Fibroblast of mammary gland (primary cell): ENCODE measurements around the gene VPS26A.
"Not testable (repeated sequence)": the region's sequence is repeated elsewhere in the genome, so short reads cannot be mapped to it uniquely, and the experiment has no call there.

Experiments used
- DNase-seq: peaks from one replicate; pipeline ENCODE4 v3.0.0-alpha.2; 2010; ENCODE audit warnings: low read depth
- H3K4me3 ChIP-seq: 2 replicates; pipeline ENCODE4 v1.5.1; 2011; ENCODE audit warnings: low read depth, mild to moderate bottlenecking, low read length, moderate library complexity; ENCODE audit not compliant: control insufficient read depth
- CTCF ChIP-seq: conservative IDR thresholded peaks from 2 replicates; pipeline ENCODE4 v1.5.1; 2011; ENCODE audit warnings: low read depth, low read length, inconsistent platforms; ENCODE audit not compliant: control insufficient read depth, insufficient read depth

VPS26A gene

GRCh38 chr10:69141304-69141703 lies 17.3 kb downstream of the VPS26A start:
- no peak for DNase-seq

GRCh38 chr10:69142074-69142473 lies 18.1 kb downstream of the VPS26A start:
- H3K4me3 ChIP-seq, DNase-seq: not testable (repeated sequence)

More at GRCh38 chr10:69141304-69141703, 17.3 kb downstream of the VPS26A start:
- TF ChIP-seq CTCF = no peak
- H3K4me3 ChIP-seq = no peak overlapping the region

- no peak for TF ChIP-seq CTCF
- DNase-seq = no peak
- H3K4me3 ChIP-seq = no peak overlapping the region
Observed at GRCh38 chr10:69142983-69143382, 19.0 kb downstream of the VPS26A start.

GRCh38 chr10:69145329-69145728 lies 21.4 kb downstream of the VPS26A start:
- DNase-seq = no peak
- TF ChIP-seq CTCF = no peak
- no peak overlapping the region for H3K4me3 ChIP-seq

GRCh38 chr10:69145864-69146263 lies 21.9 kb downstream of the VPS26A start:
- no peak overlapping the region for H3K4me3 ChIP-seq
- TF ChIP-seq CTCF = no peak

GRCh38 chr10:69146759-69147158 lies 22.8 kb downstream of the VPS26A start:
- H3K4me3 ChIP-seq = no peak overlapping the region
- no peak for TF ChIP-seq CTCF
- DNase-seq = no peak

More at GRCh38 chr10:69145864-69146263, 21.9 kb downstream of the VPS26A start:
- DNase-seq = no peak

GRCh38 chr10:69151984-69152383 lies 28.0 kb downstream of the VPS26A start:
- no peak for TF ChIP-seq CTCF
- DNase-seq = no peak
- H3K4me3 ChIP-seq = no peak overlapping the region
